GM18502 (cell line): ENCODE data around the gene LFNG.
A peak's percentile ranks its signal among the peaks of the same experiment; 100 is the strongest.

ENCODE experiments used
- ATAC-seq: cut with Tn5 transposase; IDR thresholded peaks from one replicate; pipeline ENCODE4 v1.9.1; 2021; ENCODE audit warnings: mild to moderate bottlenecking; ENCODE audit not compliant: unreplicated experiment, poor library complexity

The LFNG gene

GRCh38 chr7:2500701-2501100 is 18.9 kb upstream of the LFNG start:
- no peak for ATAC-seq

DNA sequence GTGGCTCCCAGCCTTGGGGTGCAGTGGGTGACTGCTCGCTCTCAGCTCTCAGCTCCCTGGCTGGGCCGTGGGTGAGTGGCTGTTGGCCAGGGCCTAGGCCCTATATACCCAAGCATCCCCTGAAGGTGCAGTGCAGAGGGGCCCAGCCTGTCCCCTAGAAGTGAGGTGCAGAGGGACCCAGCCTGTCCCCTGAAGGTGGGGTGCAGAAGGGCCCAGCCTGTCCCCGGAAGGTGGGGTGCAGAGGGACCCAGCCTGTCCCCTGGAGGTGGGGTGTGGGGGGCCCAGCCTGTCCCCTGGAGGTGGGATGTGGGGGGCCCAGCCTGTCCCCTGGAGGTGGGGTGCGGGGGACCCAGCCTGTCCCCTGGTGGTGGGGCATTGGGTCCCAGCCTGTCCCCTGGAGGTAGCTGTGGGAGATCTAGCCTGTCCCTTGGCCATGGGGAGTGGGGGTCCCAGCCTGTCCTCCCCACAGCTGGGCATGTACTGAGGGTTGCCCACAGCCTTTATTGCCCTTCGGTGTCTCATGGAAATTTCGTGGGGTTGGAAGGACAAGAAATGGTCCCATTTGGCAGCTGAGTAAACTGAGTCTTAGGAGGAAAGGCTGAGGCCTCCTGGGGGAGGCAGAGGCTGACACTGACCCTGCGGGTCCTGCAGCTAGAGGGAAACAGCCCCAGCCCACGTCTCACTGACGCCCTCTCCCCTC is 17.5 kb upstream of the LFNG start:
- ATAC-seq: no peak

DNA sequence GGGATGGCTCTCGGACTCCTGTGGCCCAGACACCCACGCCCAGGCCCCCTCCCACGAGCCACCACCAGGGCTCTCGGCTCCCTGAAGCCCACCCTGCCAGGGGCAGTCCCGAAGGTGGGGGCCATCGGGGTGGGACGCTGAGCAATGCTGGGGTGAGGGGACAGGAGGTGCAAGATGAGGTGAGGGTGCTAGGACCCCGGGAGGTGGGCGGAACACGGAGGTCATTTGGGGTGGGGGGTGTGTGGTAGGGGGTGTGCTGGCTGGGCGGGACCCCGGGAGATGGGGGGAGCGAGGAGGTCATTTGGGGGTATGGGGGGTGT is 17.0 kb upstream of the LFNG start:
- no peak for ATAC-seq

GRCh38 chr7:2503056-2503941 is 16.3 kb upstream of the LFNG start:
- ATAC-seq: no peak

DNA sequence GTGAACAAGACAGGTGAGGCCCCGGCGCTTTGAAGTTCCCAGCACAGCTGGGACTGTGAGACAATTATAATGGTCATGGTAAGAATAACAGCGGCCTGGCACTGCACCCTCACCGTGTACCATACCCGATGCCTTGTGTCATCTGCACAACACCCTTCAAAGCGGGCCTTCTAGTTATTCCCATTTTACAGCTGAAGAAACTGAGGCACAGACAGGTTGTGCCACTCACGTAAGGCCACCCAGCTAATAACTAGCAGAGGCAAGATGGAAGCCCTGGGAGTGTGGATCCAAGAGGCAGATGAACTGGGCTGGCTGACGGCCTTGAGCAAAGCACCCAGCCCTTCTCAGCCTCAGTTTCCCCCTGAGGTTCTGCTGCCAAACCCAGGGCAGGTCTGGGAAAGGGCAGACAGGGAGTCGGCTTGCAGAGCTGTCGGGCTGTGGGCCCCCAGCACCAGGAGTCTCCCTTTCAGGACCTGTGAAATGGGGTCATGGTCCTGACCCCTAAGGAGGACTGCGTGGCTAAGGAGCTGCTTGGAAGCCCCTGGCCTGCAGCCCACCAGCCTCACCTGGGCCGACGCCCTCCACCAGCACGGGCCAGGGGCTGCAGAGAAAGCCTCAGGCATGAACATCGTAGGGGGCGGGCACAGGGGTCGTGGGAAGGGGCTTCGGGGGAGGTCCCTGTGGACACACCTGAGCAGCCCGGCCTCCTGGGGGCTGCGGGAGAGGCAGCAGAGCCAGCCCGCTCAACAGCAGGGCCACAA is 15.3 kb upstream of the LFNG start:
- ATAC-seq: no peak

DNA sequence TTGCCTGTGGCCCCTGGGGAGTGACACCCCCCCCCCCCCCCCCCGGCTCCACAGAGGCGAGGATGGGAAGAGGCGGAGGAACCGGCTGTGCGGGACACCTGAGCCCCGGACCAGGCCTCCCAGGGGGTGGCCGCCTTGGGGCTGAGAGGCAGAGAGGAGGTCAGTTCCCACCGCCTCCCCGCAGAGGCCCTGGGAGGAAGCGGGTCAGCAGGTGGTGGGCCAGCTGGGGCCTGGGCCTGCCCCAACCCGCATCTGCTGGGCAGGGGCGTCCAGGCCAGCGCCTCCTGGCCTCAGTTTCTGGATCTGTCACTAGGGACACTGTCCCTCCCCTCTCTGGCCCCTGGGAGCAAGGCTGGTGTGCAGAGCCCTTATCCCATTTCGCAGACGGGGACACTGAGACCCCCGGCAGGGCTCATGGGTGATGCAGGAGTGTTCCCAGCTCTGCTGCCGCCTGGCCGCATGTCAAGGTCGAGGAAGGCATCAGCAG is 14.6 kb upstream of the LFNG start:
- no peak for ATAC-seq

DNA sequence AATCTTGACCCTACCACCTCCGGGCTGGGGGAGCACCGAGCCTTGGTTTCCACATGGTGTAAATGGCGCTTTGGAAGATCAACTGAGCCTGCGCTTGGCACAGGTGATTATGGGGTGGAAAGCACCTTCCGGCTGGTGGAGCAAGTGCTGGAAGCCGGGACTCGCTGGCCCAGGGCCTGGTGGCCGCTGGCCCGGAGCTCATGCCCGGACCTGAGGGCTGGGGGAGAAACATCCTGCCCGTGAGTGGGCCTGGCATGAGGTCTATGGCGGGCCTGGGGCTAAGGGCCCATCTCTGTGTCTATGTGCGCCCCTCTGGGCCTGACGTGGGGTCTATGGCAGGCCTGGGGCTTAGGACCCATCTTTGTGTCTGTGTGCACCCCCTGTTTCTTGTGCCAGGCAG is 14.2 kb upstream of the LFNG start:
- ATAC-seq: no peak

DNA sequence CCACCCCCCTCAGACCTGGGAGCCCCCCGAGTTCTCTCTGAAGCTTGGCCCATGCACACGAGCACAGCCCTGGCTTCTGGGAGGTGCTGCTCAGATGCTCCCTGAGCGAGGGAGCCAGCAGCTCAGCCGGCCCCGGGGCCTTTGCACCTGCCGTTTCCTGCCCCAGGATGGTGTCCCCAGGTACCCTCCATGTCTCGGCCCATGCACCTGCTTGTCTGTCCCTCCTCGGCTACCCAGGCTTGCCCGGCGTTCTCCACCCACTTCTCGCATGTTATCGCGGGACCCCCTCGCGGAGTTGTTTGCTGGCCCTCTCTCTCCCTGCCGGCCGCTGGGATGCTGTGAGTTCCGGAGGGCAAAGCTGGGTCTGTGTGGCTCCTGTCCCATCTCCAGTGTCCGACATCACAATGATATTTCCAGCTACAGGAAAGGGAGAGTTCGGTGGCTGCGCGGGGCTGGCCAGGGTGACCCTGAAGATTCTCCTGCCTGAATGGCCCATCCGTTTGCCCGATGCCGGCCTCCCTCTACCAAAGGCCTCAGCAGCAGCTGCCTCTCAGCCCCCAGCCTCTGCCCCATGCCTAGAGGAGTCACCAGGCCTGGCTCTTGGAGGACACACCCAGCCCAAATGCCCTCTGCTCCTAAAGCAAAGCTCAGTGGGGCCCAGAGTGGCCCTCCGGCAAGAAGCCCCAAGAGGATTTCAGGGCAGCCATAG is 12.2 kb upstream of the LFNG start:
- no peak for ATAC-seq

DNA sequence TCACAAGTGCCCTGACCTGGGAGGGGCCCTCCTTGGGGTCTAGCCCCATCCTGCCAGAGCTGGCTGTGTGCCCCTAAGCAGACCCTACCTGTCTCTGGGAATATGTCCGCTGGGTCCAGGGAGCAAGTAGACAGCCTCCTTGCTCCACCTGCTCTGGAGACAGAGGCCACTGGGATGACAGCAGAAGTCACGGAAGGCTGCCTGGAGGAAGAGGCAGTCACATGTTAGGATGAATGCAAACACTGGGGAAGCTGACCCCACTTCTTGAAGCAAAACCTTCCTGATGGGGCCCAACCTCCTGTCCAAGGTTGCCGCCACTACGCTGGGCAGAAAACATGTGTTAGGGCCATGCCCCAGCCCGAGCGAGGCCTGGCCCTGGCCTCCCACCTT is 11.7 kb upstream of the LFNG start:
- no peak for ATAC-seq

GRCh38 chr7:2508327-2509215 is 11.0 kb upstream of the LFNG start:
- peak; percentile 51 for ATAC-seq

- no peak for ATAC-seq
Observed at GRCh38 chr7:2509298-2509906, 10.2 kb upstream of the LFNG start.

GRCh38 chr7:2510130-2510776 is 9.3 kb upstream of the LFNG start:
- no peak for ATAC-seq

DNA sequence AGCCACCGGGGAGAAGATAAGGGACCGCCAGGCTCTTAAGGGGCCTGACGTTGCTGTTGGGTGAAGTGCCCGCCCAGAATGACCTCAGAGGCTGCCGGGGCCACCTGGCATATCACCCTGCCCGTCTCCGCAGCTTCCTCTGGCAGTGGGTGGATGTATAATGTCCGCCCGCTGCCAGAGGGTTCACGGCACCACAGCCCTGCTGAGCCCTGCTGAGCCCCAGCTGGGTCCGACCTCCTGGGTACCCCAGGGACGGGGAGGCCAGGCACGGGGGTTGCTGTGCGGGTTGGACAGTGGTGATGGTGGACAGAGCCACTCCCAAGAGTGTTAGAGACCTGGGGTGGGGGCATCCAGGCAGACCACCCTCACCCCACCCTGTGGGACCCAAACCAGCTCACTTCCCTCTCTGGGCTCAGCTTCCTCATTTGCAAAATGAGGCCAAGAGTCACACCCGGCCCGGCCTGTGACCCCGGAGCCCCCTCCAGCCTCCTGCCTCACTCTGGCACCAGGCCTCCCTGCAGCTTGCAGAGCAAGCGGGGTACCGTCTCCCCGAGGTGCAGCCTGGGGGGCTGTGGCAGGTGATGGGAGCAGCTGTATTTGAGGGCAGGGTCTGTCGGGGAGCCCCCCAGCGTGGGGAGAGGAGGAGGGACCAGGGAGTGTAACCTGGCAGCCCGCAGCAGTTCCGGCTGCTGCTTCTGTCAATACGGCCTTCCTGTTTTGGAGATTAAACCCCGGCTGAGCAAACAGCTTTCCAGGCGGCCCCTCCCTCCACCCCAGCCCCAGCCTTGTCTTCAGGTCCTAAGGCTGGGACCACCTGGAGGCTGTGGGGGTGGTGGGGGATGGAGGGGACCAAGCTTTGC is 8.4 kb upstream of the LFNG start:
- ATAC-seq: no peak

DNA sequence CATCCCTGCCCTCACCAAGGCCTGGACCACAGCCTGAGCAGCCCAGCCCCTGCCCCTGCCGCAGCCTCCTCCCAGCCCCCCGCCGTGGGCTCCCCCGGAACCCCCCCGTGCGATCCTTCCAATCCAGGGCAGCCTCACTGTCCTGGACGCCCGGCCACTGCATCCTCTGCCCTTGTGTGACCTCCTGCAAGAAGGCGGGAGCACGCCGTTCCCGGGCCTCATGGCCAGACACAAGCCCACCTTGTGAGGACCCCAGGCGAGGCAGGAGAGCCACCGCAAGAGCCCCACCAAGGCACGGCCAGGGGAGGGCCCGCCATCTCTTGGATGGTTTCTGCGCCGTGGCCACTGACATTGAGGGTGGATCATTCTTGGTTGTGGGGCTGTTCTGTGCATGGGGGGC is 7.8 kb upstream of the LFNG start:
- no peak for ATAC-seq

DNA sequence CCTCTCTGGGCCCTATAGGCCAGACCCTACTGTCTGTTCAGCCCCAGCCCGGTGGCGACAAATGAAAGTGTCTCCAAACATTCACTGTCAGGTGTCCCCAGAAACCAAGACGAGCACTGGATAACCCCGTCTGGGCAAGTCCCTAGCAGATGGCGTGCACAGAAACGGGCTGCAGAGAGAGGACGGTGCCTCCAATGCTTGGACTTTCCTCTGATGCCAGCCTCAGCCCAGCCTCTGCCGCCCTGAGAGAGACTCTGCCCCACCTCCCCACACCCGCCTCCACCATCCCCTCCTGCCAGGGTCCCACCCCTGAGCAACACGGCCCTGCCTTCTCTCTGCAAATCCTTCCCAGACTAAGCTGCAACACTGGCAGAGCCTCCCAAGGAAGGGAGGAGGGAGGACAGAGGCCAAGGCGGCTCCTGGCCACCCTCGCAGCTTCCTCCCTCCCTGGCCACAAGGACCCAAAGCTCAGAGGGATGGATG is 7.4 kb upstream of the LFNG start:
- no peak for ATAC-seq

DNA sequence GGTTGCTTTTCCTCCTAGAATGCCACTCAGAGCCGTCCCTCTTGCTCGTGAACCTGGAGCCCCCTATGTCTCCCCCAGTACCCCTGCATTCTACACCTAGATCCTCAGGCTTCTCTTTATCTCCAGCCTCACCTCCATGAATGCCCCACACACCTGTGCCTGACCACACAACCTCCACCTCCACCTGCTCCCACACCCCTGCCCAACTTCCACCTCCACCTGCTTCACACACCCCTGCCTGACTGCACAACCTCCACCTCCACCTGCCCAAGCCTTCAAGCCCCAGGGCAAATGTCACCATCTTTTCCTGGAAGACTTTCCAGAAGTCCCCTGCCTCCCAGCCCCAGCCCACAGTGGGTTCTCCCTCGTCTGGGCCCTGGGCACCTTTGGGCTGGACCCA is 6.9 kb upstream of the LFNG start:
- ATAC-seq: no peak

DNA sequence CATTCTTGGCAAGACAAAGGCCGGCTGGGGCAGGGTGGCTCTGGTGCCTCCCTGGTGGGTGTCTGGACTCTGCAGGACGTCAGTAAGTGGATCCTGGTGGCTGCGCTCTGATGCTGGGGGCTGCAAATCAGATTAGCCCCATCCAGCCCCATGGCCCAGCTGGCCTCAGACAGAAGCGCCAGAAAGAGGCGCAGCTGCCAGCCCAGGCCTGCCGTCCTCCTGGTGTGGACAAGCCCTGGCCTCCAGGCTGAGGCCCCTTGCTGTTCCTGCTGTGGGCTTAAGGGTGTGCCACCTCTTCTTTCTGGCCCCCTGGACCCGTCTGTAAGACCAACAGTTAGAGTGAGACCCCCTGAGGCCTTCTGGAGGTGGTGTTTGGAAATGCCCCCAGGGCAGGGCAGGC is 5.9 kb upstream of the LFNG start:
- ATAC-seq: no peak
